BLaER1 (cell line): ENCODE measurements around the gene ELF2.
"Not testable (repeated sequence)": the region's sequence is repeated elsewhere in the genome, so short reads cannot be mapped to it uniquely, and the experiment has no call there.

Experiments used
- H3K27ac ChIP-seq: shearing (Covaris generic); formaldehyde crosslinking; 2 replicates; pipeline ENCODE4 v1.8.1; 2022
- H3K27me3 ChIP-seq: shearing (Covaris generic); formaldehyde crosslinking; 2 replicates; pipeline ENCODE4 v1.8.1; 2022
- H3K36me3 ChIP-seq: shearing (Covaris generic); formaldehyde crosslinking; 2 replicates; pipeline ENCODE4 v1.8.1; 2022
- H3K4me1 ChIP-seq: shearing (Covaris generic); formaldehyde crosslinking; 2 replicates; pipeline ENCODE4 v1.8.1; 2022
- H3K4me2 ChIP-seq: shearing (Covaris generic); formaldehyde crosslinking; 2 replicates; pipeline ENCODE4 v1.8.1; 2022
- H3K4me3 ChIP-seq: shearing (Covaris generic); formaldehyde crosslinking; 2 replicates; pipeline ENCODE4 v1.8.1; 2022
- H3K9ac ChIP-seq: shearing (Covaris generic); formaldehyde crosslinking; 2 replicates; pipeline ENCODE4 v1.8.1; 2022
- H3K9me3 ChIP-seq: shearing (Covaris generic); formaldehyde crosslinking; 2 replicates; pipeline ENCODE4 v1.8.1; 2022
- H4K20me1 ChIP-seq: shearing (Covaris generic); formaldehyde crosslinking; 2 replicates; pipeline ENCODE4 v1.8.1; 2022
- Cebpa-rat ChIP-seq: shearing (Covaris generic); IDR thresholded peaks from 2 replicates; pipeline ENCODE4 v1.8.1; 2022

The ELF2 gene

GRCh38 chr4:139085141-139085540 lies 91.9 kb downstream of the ELF2 start:
- TF ChIP-seq Cebpa-rat, result no peak
- peak overlapping the region; percentile 88; the same call in 1 of the 2 replicates for H3K9ac ChIP-seq
- peaks cover 38% of the 10 kb centered on the region for H3K4me1 ChIP-seq
- no peaks in the 10 kb centered on the region for H3K27me3 ChIP-seq
- H4K20me1 ChIP-seq, result peaks cover 27% of the 10 kb centered on the region
- H3K9me3 ChIP-seq, result no peaks in the 10 kb centered on the region
- H3K27ac ChIP-seq, result peak overlapping the region; percentile 91
- H3K4me2 ChIP-seq, result peak overlapping the region; percentile 72
- peak overlapping the region; percentile 81 for H3K4me3 ChIP-seq
- H3K36me3 ChIP-seq, result no peaks in the 10 kb centered on the region

GRCh38 chr4:139084804-139085093 lies 92.3 kb downstream of the ELF2 start:
- H3K27ac ChIP-seq, result peak overlapping the region; percentile 91
- TF ChIP-seq Cebpa-rat, result no peak
- H3K4me3 ChIP-seq, result peak overlapping the region; percentile 81

GRCh38 chr4:139083956-139084803 lies 92.8 kb downstream of the ELF2 start:
- Histone ChIP-seq H3K27me3 (no peaks in the 10 kb centered on the region), H3K9me3 (no peaks in the 10 kb centered on the region), H3K36me3 (no peaks in the 10 kb centered on the region), H3K4me1 (peaks cover 44% of the 10 kb centered on the region), H3K9ac (peak overlapping the region; percentile 88), H3K4me3 (peak overlapping the region; percentile 81), H3K4me2 (peak overlapping the region; percentile 72), H4K20me1 (peaks cover 36% of the 10 kb centered on the region), H3K27ac (peak overlapping the region; percentile 91)
- no peak for TF ChIP-seq Cebpa-rat

More at GRCh38 chr4:139084804-139085093, 92.3 kb downstream of the ELF2 start:
- no peaks in the 10 kb centered on the region for H3K27me3 ChIP-seq
- H3K36me3 ChIP-seq, result no peaks in the 10 kb centered on the region
- peaks cover 41% of the 10 kb centered on the region for H3K4me1 ChIP-seq
- peaks cover 31% of the 10 kb centered on the region for H4K20me1 ChIP-seq
- no peaks in the 10 kb centered on the region for H3K9me3 ChIP-seq
- peak overlapping the region; percentile 88 for H3K9ac ChIP-seq
- H3K4me2 ChIP-seq, result peak overlapping the region; percentile 72

- Histone ChIP-seq H3K4me2 (peak overlapping the region; percentile 72), H3K27me3 (no peaks in the 10 kb centered on the region), H3K36me3 (no peaks in the 10 kb centered on the region), H3K4me3 (peak overlapping the region; percentile 81), H3K4me1 (peaks cover 45% of the 10 kb centered on the region), H3K27ac (peak overlapping the region; percentile 91), H4K20me1 (peaks cover 42% of the 10 kb centered on the region), H3K9me3 (no peaks in the 10 kb centered on the region), H3K9ac (peak overlapping the region; percentile 88)
- TF ChIP-seq Cebpa-rat, result no peak
Measured at GRCh38 chr4:139083607-139083955, 93.4 kb downstream of the ELF2 start.

- Histone ChIP-seq H3K4me3 (peak overlapping the region; percentile 81), H4K20me1 (peaks cover 48% of the 10 kb centered on the region), H3K27me3 (no peaks in the 10 kb centered on the region), H3K9ac (peak overlapping the region; percentile 88), H3K27ac (peak overlapping the region; percentile 91), H3K4me2 (peak overlapping the region; percentile 72), H3K36me3 (no peaks in the 10 kb centered on the region), H3K4me1 (peaks cover 46% of the 10 kb centered on the region), H3K9me3 (no peaks in the 10 kb centered on the region)
- TF ChIP-seq Cebpa-rat, result no peak
Measured at GRCh38 chr4:139082750-139083606, 94.0 kb downstream of the ELF2 start.

GRCh38 chr4:139078926-139079325 lies 98.1 kb downstream of the ELF2 start:
- Histone ChIP-seq H3K36me3 (peaks cover 12% of the 10 kb centered on the region), H3K9ac (no peak overlapping the region), H3K27me3 (no peaks in the 10 kb centered on the region), H4K20me1 (peaks cover 89% of the 10 kb centered on the region), H3K4me1 (peaks cover 55% of the 10 kb centered on the region), H3K27ac (no peak overlapping the region), H3K4me2 (peak overlapping the region; percentile 27; the same call in 1 of the 2 replicates), H3K4me3 (no peak overlapping the region), H3K9me3 (no peaks in the 10 kb centered on the region)
- no peak for TF ChIP-seq Cebpa-rat

GRCh38 chr4:139077567-139078355 lies 99.3 kb downstream of the ELF2 start:
- no peak overlapping the region for H3K4me2 ChIP-seq
- peaks cover 100% of the 10 kb centered on the region for H4K20me1 ChIP-seq
- H3K9me3 ChIP-seq, result no peaks in the 10 kb centered on the region
- no peak overlapping the region for H3K9ac ChIP-seq
- H3K36me3 ChIP-seq, result peaks cover 22% of the 10 kb centered on the region
- H3K4me3 ChIP-seq, result no peak overlapping the region
- TF ChIP-seq Cebpa-rat, result no peak
- H3K27me3 ChIP-seq, result no peaks in the 10 kb centered on the region
- H3K27ac ChIP-seq, result no peak overlapping the region
- peaks cover 55% of the 10 kb centered on the region for H3K4me1 ChIP-seq

GRCh38 chr4:139076016-139076744 lies 100.8 kb downstream of the ELF2 start:
- H3K36me3 ChIP-seq, result peaks cover 35% of the 10 kb centered on the region
- peaks cover 100% of the 10 kb centered on the region for H4K20me1 ChIP-seq
- H3K9ac ChIP-seq, result peak overlapping the region; percentile 18; the same call in 1 of the 2 replicates
- no peak overlapping the region for H3K4me3 ChIP-seq
- H3K9me3 ChIP-seq, result no peaks in the 10 kb centered on the region
- no peak for TF ChIP-seq Cebpa-rat
- H3K4me2 ChIP-seq, result no peak overlapping the region
- H3K27ac ChIP-seq, result no peak overlapping the region
- no peaks in the 10 kb centered on the region for H3K27me3 ChIP-seq
- peaks cover 43% of the 10 kb centered on the region for H3K4me1 ChIP-seq

GRCh38 chr4:139060591-139060990 lies 116.4 kb downstream of the ELF2 start:
- Histone ChIP-seq H3K36me3 (peaks cover 85% of the 10 kb centered on the region), H4K20me1 (peaks cover 66% of the 10 kb centered on the region), H3K9ac (no peak overlapping the region), H3K4me1 (no peaks in the 10 kb centered on the region), H3K4me2 (no peak overlapping the region), H3K27ac (no peak overlapping the region), H3K9me3 (no peaks in the 10 kb centered on the region), H3K27me3 (no peaks in the 10 kb centered on the region), H3K4me3 (no peak overlapping the region)
- no peak for TF ChIP-seq Cebpa-rat

GRCh38 chr4:139059026-139059425 lies 118.0 kb downstream of the ELF2 start:
- not testable (repeated sequence) for H3K4me1 ChIP-seq, H3K9me3 ChIP-seq, H3K4me2 ChIP-seq, H3K27me3 ChIP-seq, H3K4me3 ChIP-seq, H3K9ac ChIP-seq, H3K27ac ChIP-seq
- Histone ChIP-seq H4K20me1 (peaks cover 76% of the 10 kb centered on the region), H3K36me3 (peaks cover 86% of the 10 kb centered on the region)
